Measurements from ENCODE around the gene SIMC1.

The SIMC1 gene

DNA sequence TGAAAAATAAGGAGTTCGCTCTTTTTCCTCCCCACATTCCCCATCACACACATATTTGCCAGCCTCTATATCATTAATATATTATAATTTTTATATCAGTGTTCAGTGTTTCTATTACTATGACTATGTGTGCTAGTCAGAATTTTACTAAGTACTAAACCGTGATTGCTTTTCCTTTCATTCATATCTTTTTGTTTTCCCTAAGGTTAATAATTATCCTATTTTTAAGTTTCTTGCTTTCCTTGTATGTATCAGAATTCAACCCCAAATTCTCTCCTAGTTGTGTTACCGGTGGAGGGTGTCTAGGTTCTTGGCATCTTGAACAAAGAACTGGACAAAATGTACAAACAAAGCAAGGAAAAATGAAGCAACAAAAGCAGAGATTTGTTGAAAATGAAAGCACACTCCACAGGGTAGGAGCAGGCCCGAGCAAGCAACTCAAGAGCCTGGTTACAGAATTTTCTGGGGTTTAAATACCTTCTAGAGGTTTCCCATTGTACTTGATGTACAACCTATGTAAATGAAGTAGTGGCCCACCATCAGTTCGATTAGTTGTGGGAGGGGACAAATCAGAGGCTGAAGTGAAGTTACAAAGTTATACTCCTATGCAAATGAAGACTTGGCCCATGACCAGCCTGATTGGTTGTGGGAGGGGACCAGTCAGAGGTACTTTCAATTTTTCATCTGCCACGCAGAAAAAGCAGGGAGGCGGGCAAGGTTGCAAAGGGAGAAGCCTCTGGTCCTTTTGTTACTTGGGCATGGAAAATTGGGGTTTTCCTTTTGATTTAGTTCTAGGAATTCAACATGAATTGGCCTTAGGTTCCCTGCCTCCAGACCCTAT lies 79.5 kb downstream of the SIMC1 start:
- DNase-seq (ENCODE audit: low read depth): no peak

- no peak for DNase-seq (ENCODE audit: low read depth)
Observed at GRCh38 chr5:176319827-176320554, 81.8 kb downstream of the SIMC1 start.

DNA sequence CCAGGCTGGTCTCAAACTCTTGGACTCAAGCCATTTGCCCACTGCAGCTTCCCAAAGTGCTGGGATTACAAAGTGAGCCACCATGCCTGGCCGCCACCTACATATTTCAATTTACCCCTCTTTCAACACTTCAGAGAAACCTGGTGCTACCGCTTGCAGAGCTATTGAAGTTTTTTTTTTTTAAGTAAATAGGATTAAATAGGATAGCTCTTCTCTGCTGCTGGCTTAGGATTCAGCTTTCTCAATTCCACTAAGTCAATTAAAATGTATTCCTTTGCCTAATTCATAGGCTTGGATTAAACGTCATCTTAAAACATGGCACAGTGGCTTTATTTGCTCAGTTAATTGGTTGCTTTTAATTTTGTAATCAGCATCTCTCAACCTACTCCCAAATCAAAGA lies 82.4 kb downstream of the SIMC1 start:
- DNase-seq (ENCODE audit: low read depth): no peak

DNA sequence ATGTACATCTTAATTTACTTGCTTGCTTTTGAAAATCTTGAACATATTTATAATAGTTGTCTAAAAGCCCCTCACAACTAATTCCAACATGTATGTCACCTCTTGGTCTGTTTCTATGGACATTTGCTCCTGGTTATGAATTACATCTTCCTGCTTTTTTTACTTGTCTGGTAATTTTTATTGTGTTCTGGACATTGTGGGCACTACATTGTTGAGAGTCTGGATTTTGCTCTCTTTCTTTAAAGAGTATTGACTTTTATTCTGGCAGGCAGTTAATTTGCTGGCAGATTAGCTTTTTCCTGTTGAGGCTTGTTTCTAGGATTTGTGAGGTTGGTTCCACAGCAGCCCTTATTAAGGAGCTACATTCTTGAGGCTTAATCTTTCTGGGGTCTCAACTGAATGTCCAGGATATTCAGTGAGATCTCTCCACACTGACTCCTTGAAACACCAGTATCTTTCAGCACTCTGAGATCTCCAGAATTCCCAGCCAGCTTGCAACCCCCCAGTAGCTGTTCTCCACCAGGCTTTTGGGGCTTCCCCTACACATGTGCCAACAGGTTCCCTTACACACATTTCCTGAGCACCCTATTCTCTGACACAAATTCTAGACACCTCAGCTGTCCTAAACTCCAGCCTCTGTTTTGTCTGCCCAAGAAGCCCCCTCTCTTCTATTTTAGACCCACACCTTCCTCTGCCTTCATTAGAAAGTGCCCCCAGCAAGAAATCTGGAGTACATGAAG lies 96.0 kb downstream of the SIMC1 start:
- DNase-seq (ENCODE audit: low read depth): no peak

DNA sequence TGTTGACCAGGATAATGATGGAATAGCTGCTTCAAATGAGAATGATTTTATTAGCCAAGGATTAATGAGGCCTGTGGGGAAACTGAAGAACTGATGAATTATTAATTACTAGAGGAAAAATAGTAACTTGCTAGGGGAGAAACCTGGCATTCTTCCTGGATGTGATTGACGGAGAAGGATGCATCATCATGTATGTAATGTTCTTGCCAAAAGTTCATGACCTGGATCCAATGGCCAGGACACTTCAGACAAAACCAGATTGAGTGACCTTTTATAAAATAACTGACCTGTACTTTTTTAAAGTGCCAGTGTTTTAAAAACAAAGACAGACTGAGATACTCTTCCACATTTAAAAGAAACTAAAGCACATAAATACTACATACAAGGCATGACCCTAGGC lies 99.7 kb downstream of the SIMC1 start:
- no peak for DNase-seq (ENCODE audit: low read depth)

- DNase-seq (ENCODE audit: low read depth): no peak
Observed at GRCh38 chr5:176339304-176339703, 101.1 kb downstream of the SIMC1 start.

DNA sequence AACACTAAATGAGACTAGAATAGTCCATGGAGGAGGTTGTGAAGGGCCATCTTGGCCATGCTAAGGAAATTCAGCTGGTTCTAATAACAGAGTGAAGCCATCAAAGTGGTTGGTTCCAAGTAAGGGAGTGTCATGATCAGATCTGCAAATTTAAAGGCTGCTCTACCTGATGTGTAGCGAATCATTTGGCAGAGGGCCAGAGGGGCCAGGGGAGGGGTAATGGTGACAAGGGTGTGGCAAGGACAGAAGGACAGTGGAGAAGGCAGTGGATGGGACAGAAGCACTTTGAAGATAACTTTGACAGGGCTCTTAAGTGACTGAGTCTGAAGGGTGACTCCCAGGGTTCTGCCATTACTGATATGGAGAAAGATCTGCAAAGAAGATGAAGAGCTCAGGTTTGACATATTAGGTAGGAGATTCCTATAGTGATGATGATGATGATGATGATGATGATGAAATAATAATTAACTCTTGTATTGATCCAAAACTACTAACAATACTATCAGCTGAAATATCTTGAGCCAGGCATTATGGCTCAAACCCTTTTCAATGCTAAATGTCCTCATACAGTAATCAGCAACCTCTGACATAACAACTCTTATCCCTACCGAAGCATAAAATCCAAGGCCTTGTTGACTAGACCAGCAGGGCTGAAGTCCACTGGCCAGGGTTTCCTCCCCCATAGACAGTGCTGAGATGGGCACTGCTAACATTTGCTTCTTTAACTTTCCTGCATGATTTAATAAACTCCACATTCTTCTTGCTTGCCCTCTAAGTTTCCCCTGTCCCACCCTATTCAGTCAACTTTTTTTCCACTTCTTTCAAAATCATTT lies 103.3 kb downstream of the SIMC1 start:
- no peak for DNase-seq (ENCODE audit: low read depth)

GRCh38 chr5:176342158-176342483 lies 103.9 kb downstream of the SIMC1 start:
- DNase-seq (ENCODE audit: low read depth): no peak

DNA sequence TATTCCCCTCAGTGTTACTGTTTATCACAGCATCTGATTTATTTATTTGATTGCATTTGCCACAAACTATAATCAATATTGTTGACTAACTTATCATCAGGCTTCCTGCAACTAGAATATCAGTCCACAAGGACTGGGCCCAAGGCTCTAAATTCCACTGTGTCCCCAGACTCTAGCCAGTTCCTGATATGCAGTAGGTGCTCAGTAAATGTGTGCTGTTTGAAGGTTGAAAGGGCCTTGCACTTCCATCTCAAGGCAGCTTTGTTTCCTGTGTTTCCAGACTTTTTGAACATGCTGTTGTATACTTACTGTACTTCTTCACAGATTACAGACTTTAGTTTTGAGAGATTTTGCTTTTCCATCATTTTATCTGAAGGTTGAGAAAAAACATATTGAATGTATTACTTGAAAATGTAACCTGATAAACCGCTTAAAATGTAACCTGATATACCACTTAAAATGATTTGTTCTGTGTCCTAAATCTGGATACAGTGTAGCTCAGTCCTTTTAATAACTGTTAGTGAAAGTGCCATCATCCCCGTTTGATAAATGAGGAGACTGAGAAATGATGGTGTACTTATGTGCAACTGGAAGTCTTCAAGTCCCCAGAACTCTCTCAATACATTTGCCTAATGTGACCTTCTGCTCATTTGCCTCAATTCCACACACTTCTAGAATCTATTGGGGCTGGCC lies 104.7 kb downstream of the SIMC1 start:
- DNase-seq (ENCODE audit: low read depth): no peak

DNA sequence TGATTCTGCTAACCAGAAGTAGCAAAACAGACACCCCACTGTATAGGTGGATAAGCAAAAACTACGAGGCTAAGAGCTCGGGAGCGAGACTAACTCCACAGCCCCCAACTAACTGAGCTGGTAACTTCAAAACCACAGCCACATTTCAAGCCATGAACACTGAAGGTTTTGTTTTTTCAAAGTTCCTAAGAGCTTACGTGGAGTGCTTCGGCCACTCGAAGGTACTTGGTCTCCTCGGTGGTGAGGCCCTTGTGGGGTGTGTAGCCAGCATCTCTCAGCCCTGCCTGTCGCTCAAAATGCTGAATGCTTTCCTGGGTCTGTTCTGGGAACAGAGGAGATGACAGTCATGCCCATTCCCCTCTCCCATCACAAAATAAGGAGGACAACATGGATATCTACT lies 112.2 kb downstream of the SIMC1 start:
- no peak for DNase-seq (ENCODE audit: low read depth)

DNA sequence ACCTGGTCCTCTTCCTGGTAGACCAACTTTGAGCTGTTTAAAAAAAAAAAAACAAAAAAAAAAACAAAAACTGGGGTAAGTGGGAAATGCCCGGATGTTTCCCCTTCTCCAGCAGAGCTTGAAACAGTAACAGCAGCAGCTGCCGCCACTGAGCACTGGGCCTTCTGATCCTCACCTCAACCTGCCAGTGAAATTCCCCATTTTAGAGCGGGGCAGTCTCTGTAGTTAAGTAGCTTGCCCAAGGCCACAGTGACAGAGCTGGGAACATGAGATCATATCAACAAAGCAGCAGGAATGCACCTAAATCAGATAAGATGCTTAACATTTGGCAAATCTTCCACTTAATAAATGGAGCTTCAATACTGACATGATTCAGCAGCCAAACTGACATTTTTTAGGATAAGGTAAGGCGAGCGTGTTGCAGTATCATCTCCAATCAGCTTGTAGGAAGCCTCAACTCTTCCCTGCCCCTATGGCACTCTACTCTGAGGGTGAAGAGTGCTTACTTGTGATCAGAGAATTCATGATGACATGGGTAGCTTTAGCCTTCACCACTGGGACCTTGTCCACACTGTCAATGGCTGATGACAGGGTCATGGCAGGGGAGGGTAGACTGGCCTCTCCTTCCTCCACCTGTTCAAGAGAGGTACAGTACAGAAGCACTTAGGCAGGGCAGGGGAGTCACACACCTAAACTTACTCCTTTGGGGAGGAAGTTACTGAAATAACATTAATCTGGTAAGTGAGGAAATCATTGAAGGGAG lies 114.1 kb downstream of the SIMC1 start:
- DNase-seq (ENCODE audit: low read depth): no peak

GRCh38 chr5:176353533-176353932 lies 115.3 kb downstream of the SIMC1 start:
- no peak for DNase-seq (ENCODE audit: low read depth)

DNA sequence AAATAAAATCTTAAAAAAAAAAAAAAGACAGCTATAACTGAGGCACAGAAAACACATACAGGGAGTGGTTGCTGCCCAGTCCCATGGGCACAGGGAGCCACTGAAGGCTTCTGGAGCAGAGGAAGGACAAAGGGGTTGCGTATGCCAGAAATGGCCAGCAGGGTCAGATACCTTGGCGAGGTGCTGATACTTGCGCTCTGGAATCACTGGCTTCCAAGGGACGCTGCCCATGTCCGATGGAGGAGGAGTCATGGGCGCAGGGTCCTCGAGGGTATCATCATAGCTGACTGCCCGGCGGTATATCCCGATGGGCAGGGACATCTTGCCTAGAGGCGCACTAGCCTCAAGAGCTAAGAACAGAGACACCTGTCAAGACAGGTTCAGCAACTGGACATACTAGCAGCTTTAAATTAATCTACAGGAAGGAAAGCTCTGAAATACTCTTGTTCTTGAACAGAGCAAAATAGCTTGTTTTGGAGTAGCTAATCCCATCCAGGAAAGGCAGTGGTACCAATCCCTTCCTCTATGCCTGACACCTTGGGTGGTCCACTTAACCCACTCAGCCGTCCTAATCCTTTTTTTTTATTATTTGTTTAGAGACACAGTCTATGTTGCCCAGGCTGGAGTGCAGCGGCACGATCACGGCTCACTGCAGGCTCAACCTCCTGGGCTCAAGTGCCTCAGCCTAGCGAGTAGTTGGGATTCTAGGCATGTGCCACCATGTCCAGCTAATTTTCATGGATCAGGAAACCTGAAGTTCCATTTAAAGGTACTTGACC lies 117.4 kb downstream of the SIMC1 start:
- no peak for DNase-seq (ENCODE audit: low read depth)

DNA sequence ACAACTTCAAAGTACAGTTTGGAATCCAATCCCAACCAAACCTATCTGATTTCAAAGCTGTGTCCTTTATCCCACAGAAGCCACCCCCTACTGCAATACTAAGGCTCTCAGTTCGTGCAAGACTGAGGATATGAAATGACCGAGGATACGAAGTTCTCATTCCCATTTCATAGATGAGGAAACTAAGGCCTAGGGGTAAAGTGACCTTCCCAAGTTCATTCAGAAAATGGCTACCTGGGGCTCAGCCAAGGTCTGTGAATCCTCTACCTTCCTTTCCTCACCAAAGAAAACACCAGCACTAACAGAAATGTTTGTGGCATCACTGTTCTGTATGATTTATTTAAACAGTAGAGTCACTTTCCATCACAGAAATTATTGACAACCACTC lies 117.9 kb downstream of the SIMC1 start:
- no peak for DNase-seq (ENCODE audit: low read depth)

DNA sequence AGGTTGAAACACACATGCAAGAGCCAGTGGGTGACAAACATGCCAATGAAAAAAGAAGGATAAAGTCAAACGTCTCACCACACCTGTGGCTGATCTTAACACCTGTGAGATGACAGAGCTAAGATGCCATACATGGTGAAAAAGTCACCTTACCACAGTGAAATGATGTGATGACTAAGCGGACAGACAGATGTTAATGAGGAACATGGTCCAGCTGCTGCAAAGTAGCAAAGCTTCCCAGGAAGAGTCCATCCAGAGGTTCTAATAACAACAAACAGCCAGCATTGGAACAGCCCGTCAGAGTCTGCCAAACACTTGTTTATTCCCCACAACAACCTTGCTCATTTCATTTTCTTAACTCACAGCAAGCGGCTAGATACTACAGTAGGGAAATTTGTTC lies 121.4 kb downstream of the SIMC1 start:
- no peak for DNase-seq (ENCODE audit: low read depth)

DNA sequence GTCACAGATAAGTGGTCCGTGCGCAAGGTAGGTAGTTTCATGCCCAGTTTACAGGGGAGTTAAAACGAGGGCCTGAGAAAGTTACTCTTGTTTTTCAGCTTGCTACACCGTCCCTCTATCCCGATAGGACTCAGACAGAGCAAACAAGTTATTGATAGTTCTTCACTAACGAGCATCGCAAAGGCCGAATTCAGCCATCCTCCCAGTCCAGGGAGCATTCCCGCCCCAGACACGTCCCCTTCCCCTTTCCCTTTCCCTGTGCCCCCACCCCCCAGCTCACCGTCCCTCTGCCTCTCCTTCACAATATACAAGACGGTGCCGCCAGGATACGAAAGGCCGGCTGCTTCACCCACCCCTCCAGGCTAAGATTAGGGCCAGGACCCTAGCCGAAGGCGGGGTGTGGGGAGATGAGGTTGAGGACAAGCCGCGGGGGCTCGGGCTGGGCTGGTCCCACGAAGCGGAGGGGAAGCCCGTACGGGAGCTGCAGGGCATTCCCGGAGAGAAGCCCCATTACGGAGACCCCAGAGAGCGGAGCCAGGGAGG lies 122.7 kb downstream of the SIMC1 start:
- DNase-seq (ENCODE audit: low read depth): no peak

DNA sequence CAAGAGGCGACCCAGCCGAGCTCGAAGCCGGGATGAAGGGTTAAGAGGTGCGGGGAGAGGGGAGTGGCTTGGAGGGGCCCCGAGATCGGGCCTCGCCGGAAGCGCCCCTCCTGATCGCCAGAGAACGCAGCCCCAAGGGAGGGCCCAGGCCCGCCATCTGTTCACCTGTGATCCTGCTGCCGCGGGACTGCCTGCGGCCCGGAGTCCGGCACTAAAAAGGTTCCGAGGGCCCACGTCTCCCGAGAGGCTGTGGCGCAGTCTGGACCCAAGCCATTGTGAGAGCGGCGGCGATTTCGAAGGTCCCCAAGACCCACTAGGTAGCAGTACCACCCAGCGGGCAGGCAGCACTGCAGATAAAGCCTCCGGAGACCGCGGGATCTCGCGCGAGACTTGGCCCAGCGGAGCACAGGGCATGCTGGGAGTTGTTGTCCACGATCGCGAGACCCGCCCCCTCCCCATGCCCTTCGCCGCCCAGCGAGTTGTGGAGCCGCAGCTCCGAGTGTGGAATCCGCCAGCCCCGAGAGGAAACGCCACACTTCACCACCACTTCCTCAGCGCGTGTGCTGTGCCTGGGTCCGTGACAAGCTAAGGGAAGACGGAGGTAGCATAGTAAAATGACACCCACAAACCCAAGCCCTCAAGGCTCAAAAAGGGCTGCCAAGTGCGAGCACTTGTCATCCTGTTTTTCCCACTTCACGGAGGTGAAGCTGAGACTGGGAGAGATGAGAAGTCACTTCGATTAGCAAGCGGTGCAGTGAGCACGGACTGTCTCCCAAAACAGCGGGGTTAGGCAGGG lies 123.4 kb downstream of the SIMC1 start, which contains the start of gene KIAA1191:
TSS of gene KIAA1191 (minus strand) at position 328 of the 796 bp plus-strand sequence. CDS start 2,256 bp downstream, outside the sequence.
- DNase-seq (ENCODE audit: low read depth): peak; percentile 86

DNA sequence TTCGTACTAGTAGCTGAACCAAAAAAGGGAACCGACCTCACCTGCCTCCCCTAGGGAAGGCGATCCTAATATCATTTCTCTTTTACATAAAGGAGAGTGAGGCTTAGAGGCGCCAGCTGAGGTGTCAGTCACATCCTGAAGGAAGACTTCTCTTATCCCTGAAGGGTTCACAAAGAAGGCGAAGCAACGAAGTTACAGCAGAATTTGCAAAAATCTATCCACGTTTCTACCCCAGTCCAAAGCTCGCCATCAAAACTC lies 123.9 kb downstream of the SIMC1 start:
- DNase-seq (ENCODE audit: low read depth): no peak

GRCh38 chr5:176364765-176365350 lies 126.6 kb downstream of the SIMC1 start:
- no peak for DNase-seq (ENCODE audit: low read depth)
